Mesenchymal stem cell (in vitro differentiated cells and primary cell): ENCODE measurements around the gene ITPKB.
A peak's percentile ranks its signal among the peaks of the same experiment; 100 is the strongest.

Experiments
- DNase-seq: peaks from one replicate; pipeline ENCODE4 v3.0.0-alpha.2; 2013
- H2AFZ ChIP-seq: one replicate; pipeline ENCODE4 v1.6.1; 2013; ENCODE audit warnings: low read depth, mild to moderate bottlenecking, control low read depth, inconsistent platforms, low read length, moderate library complexity
- H2AK5ac ChIP-seq: 2 replicates; pipeline ENCODE4 v1.6.1; 2013; ENCODE audit warnings: low read length, moderate library complexity, mild to moderate bottlenecking, inconsistent platforms; ENCODE audit not compliant: severe bottlenecking
- H2BK120ac ChIP-seq: one replicate; pipeline ENCODE4 v1.6.1; 2013; ENCODE audit warnings: low read depth, mild to moderate bottlenecking, inconsistent platforms, low read length, moderate library complexity
- H2BK12ac ChIP-seq, 2 experiments: one replicate each; pipeline ENCODE4 v1.6.1; 2013; ENCODE audit warnings: inconsistent platforms in 2 of 2, low read length in 2 of 2, mild to moderate bottlenecking in 2 of 2, moderate library complexity in 2 of 2, control low read depth in 1 of 2
- H2BK15ac ChIP-seq: one replicate; pipeline ENCODE4 v1.6.1; 2013; ENCODE audit warnings: mild to moderate bottlenecking, low read depth, inconsistent platforms; ENCODE audit not compliant: poor library complexity, severe bottlenecking
- H2BK5ac ChIP-seq: 2 replicates; pipeline ENCODE4 v1.6.1; 2013; ENCODE audit warnings: low read depth, mild to moderate bottlenecking, low read length, control low read depth, inconsistent platforms; ENCODE audit not compliant: poor library complexity, severe bottlenecking
- H3K14ac ChIP-seq, 2 experiments: one replicate each; pipeline ENCODE4 v1.6.1; 2013; ENCODE audit warnings: inconsistent platforms in 2 of 2, low read length in 2 of 2, control low read depth in 1 of 2, mild to moderate bottlenecking in 1 of 2, moderate library complexity in 1 of 2
- H3K18ac ChIP-seq, 2 experiments: one replicate each; pipeline ENCODE4 v1.6.1; 2013; ENCODE audit warnings: inconsistent platforms in 2 of 2, low read length in 2 of 2, control low read depth in 1 of 2, low read depth in 1 of 2, mild to moderate bottlenecking in 1 of 2
- H3K23ac ChIP-seq, 2 experiments: one replicate each; pipeline ENCODE4 v1.6.1; 2013; ENCODE audit warnings: inconsistent platforms in 2 of 2, low read length in 2 of 2, mild to moderate bottlenecking in 2 of 2, moderate library complexity in 2 of 2, control low read depth in 1 of 2
- H3K27ac ChIP-seq: 2 replicates; pipeline ENCODE4 v1.5.1; 2013; ENCODE audit warnings: mild to moderate bottlenecking, moderate library complexity, low read length, control low read depth, inconsistent platforms; ENCODE audit not compliant: poor library complexity, severe bottlenecking
- H3K27me3 ChIP-seq, 2 experiments: 2 replicates each; pipeline versions ENCODE4 v1.6.1 to v1.7.0; 2013; ENCODE audit warnings: low read length in 2 of 2, mild to moderate bottlenecking in 2 of 2, moderate library complexity in 2 of 2, control low read depth in 1 of 2, inconsistent platforms in 1 of 2; ENCODE audit not compliant: control insufficient read depth in 1 of 2, insufficient read depth in 1 of 2
- H3K36me3 ChIP-seq, 2 experiments: 2 replicates each; pipeline versions ENCODE4 v1.6.1 to v1.7.0; 2013; ENCODE audit warnings: low read length in 2 of 2, control low read depth in 1 of 2, inconsistent platforms in 1 of 2, low read depth in 1 of 2, mild to moderate bottlenecking in 1 of 2; ENCODE audit not compliant: insufficient read depth in 2 of 2, control insufficient read depth in 1 of 2
- H3K4ac ChIP-seq, 2 experiments: one replicate each; pipeline ENCODE4 v1.6.1; 2013; ENCODE audit warnings: inconsistent platforms in 2 of 2, low read length in 2 of 2, mild to moderate bottlenecking in 2 of 2, moderate library complexity in 2 of 2, control low read depth in 1 of 2, low read depth in 1 of 2
- H3K4me1 ChIP-seq: 2 replicates; pipeline ENCODE4 v1.6.1; 2013; ENCODE audit warnings: low read depth, low read length, control low read depth; ENCODE audit not compliant: control insufficient read depth, insufficient read depth
- H3K4me2 ChIP-seq: 2 replicates; pipeline ENCODE4 v1.6.1; 2013; ENCODE audit warnings: low read length, mild to moderate bottlenecking, inconsistent platforms; ENCODE audit not compliant: poor library complexity, severe bottlenecking
- H3K4me3 ChIP-seq, 2 experiments: 2 replicates each; pipeline versions ENCODE4 v1.5.1 to v1.7.0; 2013; ENCODE audit warnings: low read length in 2 of 2, mild to moderate bottlenecking in 2 of 2, control low read depth in 1 of 2, low read depth in 1 of 2; ENCODE audit not compliant: insufficient read depth in 1 of 2
- H3K79me1 ChIP-seq: replicated peaks from 2 replicates; pipeline ENCODE4 v1.6.1; 2013; ENCODE audit warnings: mild to moderate bottlenecking, control low read depth, low read length, inconsistent platforms; ENCODE audit not compliant: poor library complexity, severe bottlenecking
- H3K9ac ChIP-seq: 2 replicates; pipeline ENCODE4 v1.7.0; 2013; ENCODE audit warnings: mild to moderate bottlenecking, low read length, moderate library complexity
- H3K9me3 ChIP-seq: 2 replicates; pipeline ENCODE4 v1.7.0; 2013; ENCODE audit warnings: mild to moderate bottlenecking, low read length; ENCODE audit not compliant: control insufficient read depth
- H4K8ac ChIP-seq: one replicate; pipeline ENCODE4 v1.6.1; 2013; ENCODE audit warnings: inconsistent platforms, mild to moderate bottlenecking, low read length, moderate library complexity
- H4K91ac ChIP-seq: one replicate; pipeline ENCODE4 v1.6.1; 2013; ENCODE audit warnings: mild to moderate bottlenecking, low read length, inconsistent platforms
- WGBS: methylation state at CpG from one replicate; pipeline ENCODE4 v1.1.7; 2013; ENCODE audit warnings: mixed read lengths; 5-methylcytosine and 5-hydroxymethylcytosine counted together

ITPKB gene

GRCh38 chr1:226588484-226588883 is 150.6 kb downstream of the ITPKB start:
- Histone ChIP-seq H2AFZ (no peak overlapping the region), H3K79me1 (no peaks in the 10 kb centered on the region), H3K14ac (no peak overlapping the region), H3K36me3 (no peaks in the 10 kb centered on the region), H3K18ac (no peak overlapping the region), H2AK5ac (no peak overlapping the region), H4K91ac (no peak overlapping the region), H3K27me3 (peaks cover 0 to 3% of the 10 kb centered on the region in 2 experiments), H3K23ac (no peak overlapping the region), H3K4me2 (no peak overlapping the region), H3K27ac (no peak overlapping the region), H2BK120ac (no peak overlapping the region), H2BK12ac (no peak overlapping the region), H3K4ac (no peak overlapping the region), H3K4me3 (no peak overlapping the region), H2BK15ac (no peak overlapping the region), H3K9ac (peak overlapping the region; percentile 8), H3K4me1 (peaks cover 13% of the 10 kb centered on the region), H3K9me3 (no peaks in the 10 kb centered on the region), H2BK5ac (no peak overlapping the region), H4K8ac (no peak overlapping the region)
- WGBS: no CpG with 5 or more reads among the region's 2 CpGs
- no peak for DNase-seq

DNA sequence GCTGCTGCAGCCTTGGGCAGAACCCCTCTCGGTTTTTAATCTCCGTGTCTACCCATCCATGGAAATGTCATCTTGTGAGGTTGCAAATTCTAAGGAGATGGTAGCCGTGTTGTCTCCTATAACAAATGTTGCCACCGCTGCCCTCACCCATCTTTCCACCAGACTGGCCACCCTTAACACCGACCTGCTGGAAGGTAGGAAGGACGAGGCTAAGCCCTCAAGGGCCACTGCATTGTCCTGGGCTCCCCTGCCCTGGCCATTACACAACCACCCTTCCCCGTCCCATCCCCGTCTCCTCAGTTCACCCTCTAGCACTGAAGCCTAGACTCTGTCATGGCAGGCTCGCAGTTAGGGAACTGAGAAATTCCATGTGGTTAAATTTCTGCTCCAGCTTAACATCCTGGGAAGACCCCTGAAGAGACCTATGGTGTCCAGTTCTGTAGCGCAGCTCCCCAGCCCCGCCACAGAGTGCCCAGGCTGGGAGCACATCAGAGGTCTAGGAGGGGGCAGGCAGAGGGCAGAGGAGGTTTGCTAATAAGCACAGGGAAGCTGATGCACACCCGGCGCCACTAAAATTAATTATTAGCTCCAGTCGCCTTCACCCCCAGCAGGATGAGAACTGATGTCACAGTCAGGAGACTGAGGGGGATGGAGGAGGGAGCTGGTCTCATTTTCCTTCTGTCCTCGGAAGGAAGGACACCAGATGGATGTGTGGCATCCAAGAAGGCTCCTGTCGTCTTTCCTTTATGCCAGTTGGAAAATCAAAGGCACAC is 152.2 kb downstream of the ITPKB start:
- Histone ChIP-seq H3K27ac (no peak overlapping the region), H3K14ac (no peak overlapping the region), H3K4me1 (peaks cover 13% of the 10 kb centered on the region), H3K36me3 (no peaks in the 10 kb centered on the region), H3K4ac (no peak overlapping the region), H3K18ac (no peak overlapping the region), H3K9me3 (no peaks in the 10 kb centered on the region), H4K91ac (no peak overlapping the region), H3K23ac (no peak overlapping the region), H2BK15ac (no peak overlapping the region), H3K4me2 (peak overlapping the region; percentile 7), H3K27me3 (peaks cover 0 to under 1% of the 10 kb centered on the region in 2 experiments), H4K8ac (no peak overlapping the region), H3K4me3 (no peak overlapping the region), H2AK5ac (peak overlapping the region; percentile 50), H2BK5ac (no peak overlapping the region), H2BK12ac (no peak overlapping the region), H2AFZ (no peak overlapping the region), H3K9ac (no peak overlapping the region), H3K79me1 (no peaks in the 10 kb centered on the region), H2BK120ac (no peak overlapping the region)
- 86% methylated on average over 16 of the region's 16 CpGs for WGBS
- DNase-seq: no peak

GRCh38 chr1:226586116-226586515 is 153.0 kb downstream of the ITPKB start:
- Histone ChIP-seq H2AK5ac (no peak overlapping the region), H3K27ac (no peak overlapping the region), H2BK120ac (no peak overlapping the region), H3K36me3 (no peaks in the 10 kb centered on the region), H4K91ac (no peak overlapping the region), H3K14ac (no peak overlapping the region), H3K27me3 (peaks cover 0 to 4% of the 10 kb centered on the region in 2 experiments), H2BK12ac (no peak overlapping the region), H3K18ac (no peak overlapping the region), H3K4me3 (no peak overlapping the region), H3K79me1 (no peaks in the 10 kb centered on the region), H3K4me1 (peaks cover 13% of the 10 kb centered on the region), H2AFZ (no peak overlapping the region), H3K4ac (no peak overlapping the region), H3K4me2 (no peak overlapping the region), H3K9me3 (no peaks in the 10 kb centered on the region), H4K8ac (no peak overlapping the region), H2BK5ac (no peak overlapping the region), H3K23ac (no peak overlapping the region), H2BK15ac (no peak overlapping the region), H3K9ac (no peak overlapping the region)
- DNase-seq: no peak
- 78% methylated on average over 7 of the region's 7 CpGs for WGBS

GRCh38 chr1:226584164-226584563 is 154.9 kb downstream of the ITPKB start:
- Histone ChIP-seq H3K9ac (no peak overlapping the region), H3K9me3 (peaks cover 2% of the 10 kb centered on the region), H2BK15ac (no peak overlapping the region), H3K4me2 (no peak overlapping the region), H2AK5ac (no peak overlapping the region), H3K4me1 (peaks cover 13% of the 10 kb centered on the region), H3K14ac (no peak overlapping the region), H2AFZ (no peak overlapping the region), H3K27me3 (peaks cover 5 to 16% of the 10 kb centered on the region in 2 experiments), H3K18ac (no peak overlapping the region), H3K4me3 (no peak overlapping the region), H3K23ac (no peak overlapping the region), H3K27ac (no peak overlapping the region), H3K79me1 (no peaks in the 10 kb centered on the region), H4K8ac (no peak overlapping the region), H2BK5ac (no peak overlapping the region), H3K36me3 (no peaks in the 10 kb centered on the region), H3K4ac (no peak overlapping the region), H4K91ac (no peak overlapping the region), H2BK120ac (no peak overlapping the region), H2BK12ac (no peak overlapping the region)
- DNase-seq: no peak
- 78% methylated on average over 3 of the region's 3 CpGs for WGBS
